GM10266 (cell line): ENCODE measurements around the gene DTX3L.

Source experiments
- DNase-seq: peaks from one replicate; pipeline ENCODE4 v3.0.0; 2012; ENCODE audit errors: extremely low spot score
- CTCF ChIP-seq: IDR thresholded peaks from 2 replicates; pipeline ENCODE4 v1.5.1; 2012; ENCODE audit warnings: mild to moderate bottlenecking, low read depth; ENCODE audit not compliant: control insufficient read depth, insufficient read depth; ENCODE audit errors: missing control alignments

DTX3L gene

GRCh38 chr3:122618614-122619013 is 54.5 kb downstream of the DTX3L start:
- TF ChIP-seq CTCF: no peak
- no peak for DNase-seq

GRCh38 chr3:122619040-122619439 is 54.9 kb downstream of the DTX3L start:
- TF ChIP-seq CTCF: no peak
- DNase-seq: no peak

GRCh38 chr3:122620399-122620798 is 56.3 kb downstream of the DTX3L start:
- TF ChIP-seq CTCF: no peak
- DNase-seq: no peak

- no peak for TF ChIP-seq CTCF
- DNase-seq: no peak
These were observed 57.0 kb downstream of the DTX3L start for GRCh38 chr3:122621112-122621511.

GRCh38 chr3:122623031-122623829 is 59.1 kb downstream of the DTX3L start:
- TF ChIP-seq CTCF: no peak
- no peak for DNase-seq
